Left lung (tissue), 10 donors: ENCODE results near the gene COMT. TPM values are rescaled to one million over a fixed set of nuclear protein-coding genes. Genes with fewer than 3 reads are reported as not detected.

ENCODE experiments used
- ATAC-seq: fragments of 200-7000 bp; cut with Tn5 transposase; one replicate; pipeline ENCODE4 v1.9.1; 2020; ENCODE audit warnings: moderate library complexity
- DNase-seq, 4 donors: peaks; one replicate each; pipeline ENCODE4 v3.0.0-alpha.2; 2013 to 2020
- H3K27ac ChIP-seq, 2 donors: fragments of 200-600 bp; sonication (generic) in 1 of 2; one replicate each; pipeline versions ENCODE4 v1.5.0 to v1.8.0; 2020 to 2021
- H3K27me3 ChIP-seq, 2 donors: fragments of 200-600 bp; sonication (generic) in 1 of 2; one replicate each; pipeline versions ENCODE4 v1.5.0 to v1.8.0; 2020 to 2021
- H3K36me3 ChIP-seq, 2 donors: fragments of 200-600 bp; sonication (generic) in 1 of 2; one replicate each; pipeline versions ENCODE4 v1.5.0 to v1.8.0; 2020 to 2021
- H3K4me1 ChIP-seq, 2 donors: fragments of 200-600 bp; one replicate each; pipeline ENCODE4 v1.8.0; 2021
- H3K4me3 ChIP-seq, 2 donors: fragments of 200-600 bp; sonication (generic) in 1 of 2; one replicate each; pipeline versions ENCODE4 v1.5.0 to v1.8.0; 2020 to 2021; ENCODE audit warnings: mild to moderate bottlenecking in 1 of 2
- H3K9me3 ChIP-seq, 2 donors: fragments of 200-600 bp; sonication (generic) in 1 of 2; one replicate each; pipeline versions ENCODE4 v1.5.0 to v1.8.0; 2020 to 2021
- CTCF ChIP-seq, 2 donors: fragments of 200-600 bp; sonication (generic) in 1 of 2; IDR thresholded peaks; one replicate each; pipeline versions ENCODE4 v1.5.0 to v1.8.0; 2021; ENCODE audit warnings: antibody characterized with exemption in 2 of 2
- intact Hi-C, 2 donors: fragments of 100-400 bp; cut with DNase I; formaldehyde crosslinking; loops; one replicate each; pipeline versions ENCODE4 v1.11.2 to v1.14.2; 2022
- polyA plus RNA-seq, 6 donors: library from polyadenylated mRNA; unstranded; fragments of 120-200 nt; gene quantifications; one replicate each; pipeline ENCODE4 v1.2.1, GENCODE V29; 2013; ENCODE audit not compliant: insufficient read length in 6 of 6
- total RNA-seq, 2 donors: library from RNA; stranded (reverse); fragmentation: NEBNext Ultra II Directional; extraction: Animal tissue kit (Norgen Biotek cat#: 25700); gene quantifications; one replicate each; pipeline ENCODE4 v1.2.1, GENCODE V29; 2021
- donor health status: DM: no; HTN: yes; CAD: no.
- donor health status: DM: no; HTN: no; CAD: no.

COMT gene
- total and polyA plus RNA-seq, 8 donors, result 90.1 to 249 (median 102) TPM

- no peaks in the 10 kb centered on the region for H3K9me3 ChIP-seq
- H3K36me3 ChIP-seq, result peaks cover 0 to 58% of the 10 kb centered on the region in 2 donors
These were observed 25.6 kb downstream of the COMT start for GRCh38 chr22:19966908-19967750.

GRCh38 chr22:19967850-19968449 is 26.4 kb downstream of the COMT start:
- intact Hi-C loops, result loop anchor here in 1 of 2 donors (2.0 kb wide), 1 partner anchor 47 kb away; no protein-coding TSS in a partner anchor
- H3K9me3 ChIP-seq, result no peaks in the 10 kb centered on the region
- ATAC-seq (no peak), DNase-seq (peak in 1 of 4 donors; percentile 31)
- peaks cover 0 to 59% of the 10 kb centered on the region in 2 donors for H3K36me3 ChIP-seq
- no peak overlapping the region for H3K27ac ChIP-seq
- TF ChIP-seq CTCF (IDR thresholded peaks at IDR 0.05), result no peak
- no peaks in the 10 kb centered on the region for H3K27me3 ChIP-seq
- H3K4me1 ChIP-seq, result peaks cover 0 to 18% of the 10 kb centered on the region in 2 donors
- H3K4me3 ChIP-seq, result no peak overlapping the region

More at GRCh38 chr22:19966908-19967750, 25.6 kb downstream of the COMT start:
- no peak for TF ChIP-seq CTCF (IDR thresholded peaks at IDR 0.05)
- ATAC-seq (no peak), DNase-seq (peak in 1 of 4 donors; percentile 43)
- intact Hi-C loops, result no loop called here
- H3K27ac ChIP-seq, result no peak overlapping the region
- H3K4me1 ChIP-seq, result peaks cover 5 to 22% of the 10 kb centered on the region in 2 donors
- no peak overlapping the region for H3K4me3 ChIP-seq
- no peaks in the 10 kb centered on the region for H3K27me3 ChIP-seq

GRCh38 chr22:19968450-19968891 is 26.9 kb downstream of the COMT start:
- intact Hi-C loops, result loop anchor here in 1 of 2 donors (2.0 kb wide), 1 partner anchor 46 kb away; no protein-coding TSS in a partner anchor
- H3K36me3 ChIP-seq, result peaks cover 0 to 62% of the 10 kb centered on the region in 2 donors

GRCh38 chr22:19969141-19969928 is 27.8 kb downstream of the COMT start:
- Histone ChIP-seq H3K27ac (no peak overlapping the region), H3K36me3 (peaks cover 0 to 55% of the 10 kb centered on the region in 2 donors), H3K4me3 (no peak overlapping the region), H3K9me3 (no peaks in the 10 kb centered on the region), H3K4me1 (peaks cover 0 to 18% of the 10 kb centered on the region in 2 donors), H3K27me3 (no peaks in the 10 kb centered on the region)
- ATAC-seq (no peak), DNase-seq (peak in 1 of 4 donors; percentile 49)
- intact Hi-C loops, result loop anchor here in 1 of 2 donors (2.0 kb wide), 1 partner anchor 45 kb away; no protein-coding TSS in a partner anchor
- TF ChIP-seq CTCF (IDR thresholded peaks at IDR 0.05), result no peak

More at GRCh38 chr22:19968450-19968891, 26.9 kb downstream of the COMT start:
- Histone ChIP-seq H3K27ac (no peak overlapping the region), H3K9me3 (no peaks in the 10 kb centered on the region), H3K4me3 (no peak overlapping the region), H3K4me1 (peaks cover 0 to 18% of the 10 kb centered on the region in 2 donors), H3K27me3 (no peaks in the 10 kb centered on the region)
- TF ChIP-seq CTCF (IDR thresholded peaks at IDR 0.05), result no peak
- DNase-seq (peak in 1 of 4 donors; percentile 71), ATAC-seq (no peak)
